CD4-positive, alpha-beta T cell treated with Interleukin-4 for 4 hours (primary cell): ENCODE results near the gene PRRG1.
"Not testable (repeated sequence)": the region's sequence is repeated elsewhere in the genome, so short reads cannot be mapped to it uniquely, and the experiment has no call there.

Experiments
- DNase-seq: peaks from one replicate; pipeline ENCODE4 v3.0.0-alpha.2; 2020

PRRG1 gene

DNA sequence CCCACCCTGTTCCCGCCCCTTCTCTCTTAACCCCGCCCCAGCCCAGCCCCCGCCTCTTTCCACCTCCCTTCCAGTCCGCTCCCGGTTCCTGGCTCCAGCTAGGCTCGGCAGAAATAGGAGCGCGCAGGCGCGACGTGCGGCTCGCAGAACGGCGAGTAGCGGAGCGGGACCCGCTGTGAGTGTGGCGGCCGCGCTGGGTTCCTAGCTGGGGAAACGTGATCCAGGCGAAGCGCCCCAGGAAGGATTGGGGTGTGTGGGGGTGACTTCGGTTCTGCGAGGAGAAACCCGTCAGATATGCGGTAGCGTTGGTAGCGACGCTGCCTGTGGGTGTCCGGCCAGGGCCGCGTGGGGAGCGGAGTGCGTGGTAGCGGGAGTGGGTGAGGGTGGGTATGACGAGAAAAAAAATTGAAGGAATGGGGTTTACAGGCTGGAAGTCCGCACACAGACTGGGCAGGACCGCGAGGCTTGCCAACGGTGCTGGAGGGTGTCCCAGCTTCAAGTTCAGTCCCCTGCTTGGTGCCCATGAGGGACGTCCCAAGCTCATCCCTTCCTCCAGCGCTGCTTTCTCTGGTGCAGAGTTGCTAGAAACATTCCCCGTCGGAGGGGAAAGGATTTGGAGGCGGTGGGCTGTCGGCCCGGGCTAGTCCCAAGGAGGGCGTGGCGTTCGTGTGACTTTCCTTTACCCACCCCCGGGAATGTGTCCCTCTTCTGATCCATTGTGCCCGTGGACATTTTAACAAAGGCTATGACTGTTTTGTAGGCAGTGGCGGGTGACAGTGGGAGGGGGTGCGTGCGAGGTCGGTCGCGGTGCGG is at the start of gene PRRG1:
PRRG1 (plus strand) TSS at position 144 of the 813 bp plus-strand sequence. CDS start 56,886 bp downstream, outside the sequence.
- no peak for DNase-seq

DNA sequence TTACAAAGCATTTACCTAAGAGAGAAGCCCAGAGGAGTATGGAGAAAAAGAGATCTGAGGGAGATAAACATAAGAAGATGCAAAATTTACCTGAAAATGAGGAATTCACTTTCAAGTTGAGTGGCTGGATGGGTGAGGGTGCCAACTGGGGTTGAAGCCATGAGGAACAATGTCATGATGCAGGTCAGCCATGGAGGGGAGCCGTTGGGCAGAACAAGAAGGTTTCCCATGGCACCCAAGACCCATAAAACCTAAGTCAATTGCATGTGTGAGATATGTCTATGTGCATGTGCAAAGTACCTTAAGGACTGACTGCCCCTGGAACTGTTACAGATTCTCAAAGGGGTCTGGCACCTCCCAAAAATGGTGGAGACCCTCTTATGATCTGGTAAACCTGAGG is 46.6 kb upstream of the PRRG1 start:
- no peak for DNase-seq

DNA sequence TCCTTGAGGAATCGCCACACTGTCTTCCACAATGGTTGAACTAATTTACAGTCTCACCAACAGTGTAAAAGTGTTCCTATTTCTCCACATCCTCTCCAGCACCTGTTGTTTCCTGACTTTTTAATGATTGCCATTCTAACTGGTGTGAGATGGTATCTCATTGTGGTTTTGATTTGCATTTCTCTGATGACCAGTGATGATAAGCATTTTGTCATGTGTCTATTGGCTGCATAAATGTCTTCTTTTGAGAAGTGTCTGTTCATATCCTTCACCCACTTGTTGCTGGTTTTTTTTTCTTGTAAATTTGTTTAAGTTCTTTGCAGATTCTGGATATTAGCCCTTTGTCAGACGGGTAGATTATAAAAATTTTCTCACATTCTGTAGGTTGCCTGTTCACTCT is 43.9 kb upstream of the PRRG1 start:
- not testable (repeated sequence) for DNase-seq

DNA sequence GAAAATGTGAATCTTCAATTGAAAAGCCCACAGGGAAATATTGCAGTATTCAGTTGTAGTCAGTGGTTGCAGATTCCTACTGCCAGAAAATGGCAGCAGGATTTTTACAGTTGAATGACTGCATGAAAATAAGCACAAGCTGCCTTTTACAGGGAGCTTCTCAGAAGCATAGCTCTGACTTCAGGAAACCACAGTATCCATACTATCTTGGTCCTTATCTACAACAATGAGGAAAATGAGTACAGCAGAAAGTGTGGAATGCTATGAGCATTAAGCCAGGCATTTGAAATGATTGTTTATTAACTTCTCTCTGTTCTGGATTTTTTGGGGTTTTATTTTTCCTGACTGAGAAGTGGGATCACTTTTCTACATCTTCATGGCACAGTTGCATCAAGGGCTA is 34.6 kb upstream of the PRRG1 start:
- no peak for DNase-seq

DNA sequence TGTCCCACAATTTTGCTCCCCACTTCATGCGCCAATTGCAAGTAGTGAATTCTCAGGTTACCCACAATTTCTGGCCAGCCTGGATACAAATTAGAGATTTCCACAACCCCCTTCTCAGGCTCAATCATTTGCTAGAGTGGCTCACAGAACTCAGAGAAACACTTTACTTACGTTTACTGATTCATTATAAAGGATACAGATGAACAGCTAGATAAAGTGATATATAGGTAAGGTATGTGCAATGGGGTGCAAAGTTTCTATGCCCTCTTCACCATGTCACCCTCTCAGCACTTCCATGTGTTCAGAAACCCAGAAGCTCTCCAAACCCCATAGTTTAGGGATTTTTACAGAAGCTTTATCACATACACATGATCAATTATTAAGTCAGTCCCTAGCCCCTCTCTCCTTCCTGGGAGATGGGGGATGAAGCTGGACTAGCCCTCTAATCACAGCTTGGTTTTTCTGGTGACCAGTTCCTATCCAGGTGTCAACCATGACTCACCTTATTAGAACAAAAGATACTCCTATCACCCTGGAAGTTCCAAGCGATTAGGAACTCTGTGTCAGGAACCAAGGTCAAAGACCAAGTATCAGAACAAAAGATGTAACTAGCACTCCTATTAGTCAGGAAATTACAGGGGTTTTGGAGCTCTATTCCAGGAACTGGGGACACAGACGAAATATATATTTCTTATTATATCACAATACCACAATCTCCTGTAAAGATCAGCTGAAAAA is 33.5 kb upstream of the PRRG1 start:
- DNase-seq, result no peak

DNA sequence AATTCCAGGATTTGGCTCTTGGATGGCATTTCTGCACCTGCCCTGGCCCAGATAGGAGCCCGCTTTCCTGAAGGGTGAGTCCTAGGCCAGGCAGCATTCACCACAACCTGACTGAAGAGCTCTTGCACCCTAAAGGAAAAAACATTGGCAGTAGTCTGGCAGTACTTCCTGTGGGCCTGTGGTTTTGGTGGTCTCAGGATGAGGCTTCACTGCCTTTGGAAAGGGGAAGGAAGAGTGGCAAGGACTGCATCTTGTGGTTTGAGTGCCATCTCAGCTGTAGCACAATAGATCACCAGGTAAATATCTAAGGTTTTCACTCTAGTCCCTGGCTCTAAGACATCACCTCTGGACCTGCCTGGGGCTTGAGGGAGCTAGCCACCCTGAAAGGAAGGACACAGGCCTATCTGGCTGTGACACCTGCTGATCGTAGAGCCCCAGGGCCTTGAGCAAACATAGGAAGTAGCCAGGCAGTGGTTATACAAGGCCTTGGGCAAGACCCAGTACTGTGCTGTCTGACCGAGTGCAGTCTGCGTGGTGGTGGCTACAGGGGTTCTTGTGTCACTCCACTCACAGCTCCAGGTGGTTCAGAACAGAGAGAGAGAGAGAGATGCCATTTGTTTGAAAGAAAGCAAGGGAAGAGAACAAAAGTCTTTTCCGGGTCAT is 28.5 kb upstream of the PRRG1 start:
- no peak for DNase-seq

DNA sequence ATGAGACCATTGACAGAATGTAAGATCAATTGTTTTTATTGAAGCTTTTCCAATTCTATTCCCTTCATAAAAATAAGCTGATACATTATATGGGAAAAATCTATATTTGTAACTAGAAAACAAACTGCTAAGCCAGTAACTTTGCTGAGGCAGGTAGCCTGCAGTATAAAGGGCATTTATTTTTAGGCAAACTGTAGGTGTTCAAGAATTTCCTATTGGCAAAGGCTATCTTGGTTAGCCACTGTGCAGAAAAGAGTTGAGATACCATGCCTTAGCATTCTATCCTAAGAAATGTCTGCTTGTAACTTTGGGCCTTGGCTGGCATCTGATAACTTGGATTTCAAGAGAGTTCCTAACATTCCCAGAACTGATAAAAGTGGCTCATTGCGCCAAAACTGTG is 18.5 kb upstream of the PRRG1 start:
- DNase-seq, result no peak

DNA sequence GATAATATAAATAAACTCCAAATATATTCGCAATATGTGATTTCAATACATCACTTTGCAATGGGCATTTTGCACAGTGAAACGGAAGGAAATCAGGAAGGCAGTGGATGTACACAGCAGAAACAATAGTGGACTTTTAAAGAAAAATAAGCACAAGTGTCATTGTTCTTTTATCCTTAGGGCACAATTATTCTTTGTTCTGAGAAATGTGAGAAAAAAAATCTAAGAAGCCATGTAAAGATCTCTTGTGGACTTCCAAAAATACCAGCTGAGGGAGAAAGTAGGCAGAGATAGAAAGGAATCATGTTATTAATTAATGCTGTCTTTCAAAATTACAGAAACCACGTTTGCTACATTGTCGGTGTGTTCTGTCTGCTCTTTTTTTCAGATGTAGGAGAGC is 17.6 kb upstream of the PRRG1 start:
- DNase-seq, result no peak

DNA sequence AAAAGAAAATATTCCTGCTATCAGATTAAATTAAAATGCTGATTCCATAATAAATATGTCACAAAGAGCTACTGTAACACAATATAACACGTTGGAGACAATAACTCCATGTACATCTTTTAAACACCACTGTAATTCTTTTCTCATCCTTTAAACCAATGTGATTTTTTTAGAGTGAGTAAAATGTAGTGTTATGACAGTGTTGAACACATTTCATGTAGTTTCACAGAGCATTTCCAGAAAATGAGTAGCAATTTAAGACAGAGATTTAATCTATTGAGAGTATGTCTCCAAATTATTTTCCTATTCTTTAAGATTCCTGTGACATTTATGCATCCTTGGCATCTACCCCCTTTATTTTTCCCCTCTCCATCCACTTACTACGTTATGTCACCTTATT is 17.1 kb upstream of the PRRG1 start:
- DNase-seq, result no peak

DNA sequence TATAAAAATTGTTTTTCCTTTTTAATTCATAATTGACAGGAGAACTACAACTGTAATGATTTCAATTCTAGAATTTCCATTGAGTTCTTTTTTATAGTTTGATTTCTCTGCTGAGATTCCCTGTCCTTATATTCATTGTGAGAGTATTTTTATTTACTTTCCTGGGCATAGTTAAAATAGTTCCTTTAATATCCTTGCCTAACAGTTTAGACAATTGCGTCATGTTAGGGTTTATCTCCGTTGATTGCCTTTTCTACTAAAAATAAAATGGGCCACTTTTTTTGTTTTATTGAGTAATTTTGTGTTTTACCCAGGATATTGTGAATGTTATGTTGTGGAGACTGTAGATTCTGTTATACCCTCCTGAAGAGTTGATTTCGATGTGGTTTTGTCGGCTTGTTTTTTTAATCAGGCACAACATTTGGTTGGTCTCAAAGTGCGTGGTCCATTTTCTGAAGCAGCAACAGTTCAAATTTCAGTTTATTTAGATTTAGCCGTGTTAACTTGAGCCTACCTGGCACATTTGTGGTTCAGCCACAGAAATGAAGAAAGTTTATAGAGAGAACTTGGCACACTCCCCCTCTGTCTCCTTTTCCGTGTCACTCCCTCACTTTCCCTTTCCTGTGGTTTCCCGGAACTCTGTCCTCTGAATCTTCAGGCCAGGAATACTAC is 16.0 kb upstream of the PRRG1 start:
- DNase-seq, result no peak

DNA sequence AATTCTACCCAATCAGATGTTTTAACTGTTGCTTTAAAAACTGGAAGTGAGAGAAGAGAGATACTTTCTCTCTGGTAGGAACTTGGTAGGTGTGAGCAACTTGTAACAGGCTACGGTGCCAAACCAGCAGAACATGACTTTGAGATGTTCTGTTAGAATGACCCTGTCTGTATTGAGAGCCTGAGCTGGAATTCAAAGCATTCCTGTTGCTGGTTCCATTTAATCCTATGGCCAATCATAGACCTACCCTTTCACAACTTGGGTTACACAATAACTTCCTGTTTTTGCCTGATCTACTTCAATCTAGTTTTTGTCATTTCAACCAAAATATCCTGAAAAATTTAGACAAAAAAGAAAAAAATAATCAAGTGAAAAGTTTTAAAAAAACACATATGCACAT is 1.7 kb upstream of the PRRG1 start:
- no peak for DNase-seq

DNA sequence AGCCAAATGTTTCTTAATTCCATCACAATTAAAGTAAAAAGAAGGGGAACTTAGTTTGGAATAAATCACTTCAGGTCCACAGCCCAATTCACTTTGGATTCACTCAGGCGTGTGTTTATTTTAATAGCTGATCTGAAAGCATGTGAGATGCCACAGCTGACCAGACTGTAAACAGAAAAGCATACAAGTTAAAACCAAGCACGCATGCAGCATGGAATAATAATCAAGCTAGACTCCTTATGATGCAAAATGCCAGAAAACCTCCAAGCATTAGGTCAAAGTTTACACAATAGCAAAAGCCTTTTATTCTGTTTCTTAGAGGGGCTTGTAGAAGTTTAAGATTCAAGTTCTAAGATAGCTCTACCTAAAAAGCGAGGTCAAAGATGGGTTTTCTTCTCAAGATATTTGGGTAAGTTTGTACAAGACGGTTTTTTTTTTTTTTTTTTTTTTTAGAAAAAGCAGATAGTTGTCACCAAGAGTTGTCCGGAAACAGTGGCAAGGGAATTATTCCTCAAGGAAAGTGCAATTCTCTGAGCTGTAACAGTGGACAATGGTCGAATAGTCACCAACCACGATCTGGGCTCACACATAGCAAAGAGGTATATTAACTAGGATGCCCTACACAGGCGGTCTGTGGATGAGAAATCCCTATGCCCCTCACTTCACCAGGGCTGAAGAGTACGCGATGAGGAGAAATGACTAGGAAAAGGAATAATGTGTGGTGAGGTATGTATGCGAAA is 763 bp upstream of the PRRG1 start:
- no peak for DNase-seq

DNA sequence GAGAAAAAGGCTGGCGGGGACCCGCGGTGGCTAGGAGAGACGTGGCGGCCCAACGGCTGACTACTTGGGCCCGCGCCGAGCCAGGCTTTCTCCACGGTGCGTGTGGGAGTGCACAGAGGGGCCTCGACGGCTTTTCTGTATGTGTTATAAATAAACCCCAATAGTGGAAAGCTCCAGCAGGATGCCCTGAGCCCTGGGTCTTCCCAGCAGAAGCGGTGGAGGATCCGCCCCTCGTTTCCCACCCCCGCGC is 268 bp upstream of the PRRG1 start:
- no peak for DNase-seq

DNA sequence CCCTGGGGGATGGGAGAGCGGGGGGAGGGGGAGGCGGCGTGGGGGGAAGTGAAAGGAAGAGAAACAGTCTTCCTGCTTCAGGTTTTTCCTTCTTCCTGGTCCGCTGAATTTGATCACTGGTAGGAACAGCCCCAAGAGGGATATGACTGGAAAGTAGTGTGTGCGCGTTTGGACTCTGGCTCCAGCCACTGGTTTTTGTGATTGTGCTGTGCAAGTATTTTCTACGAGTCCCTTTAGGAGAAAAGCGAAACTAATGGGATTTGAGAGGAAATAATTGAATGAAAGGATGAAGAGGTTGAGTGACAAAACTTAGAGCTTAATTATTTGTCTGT is 836 bp downstream of the PRRG1 start:
- DNase-seq, result no peak

DNA sequence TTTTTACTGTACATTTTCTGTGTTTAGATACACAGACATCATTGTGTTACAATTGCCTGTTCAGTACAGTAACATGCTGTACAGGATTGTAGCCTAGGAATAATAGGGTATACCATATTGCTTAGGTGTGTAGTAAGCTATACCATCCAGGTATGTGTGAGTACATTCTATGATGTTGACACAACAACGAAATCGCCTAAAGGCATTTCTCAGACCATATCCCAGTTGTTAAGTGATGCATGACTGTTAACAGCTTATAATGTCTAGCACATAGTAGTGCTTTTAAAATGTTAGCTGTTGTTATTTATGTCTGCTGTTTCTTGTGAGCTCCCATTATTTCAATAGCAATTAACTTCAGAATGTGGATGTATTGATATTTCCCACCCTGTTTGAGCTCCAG is 4.5 kb downstream of the PRRG1 start:
- no peak for DNase-seq

DNA sequence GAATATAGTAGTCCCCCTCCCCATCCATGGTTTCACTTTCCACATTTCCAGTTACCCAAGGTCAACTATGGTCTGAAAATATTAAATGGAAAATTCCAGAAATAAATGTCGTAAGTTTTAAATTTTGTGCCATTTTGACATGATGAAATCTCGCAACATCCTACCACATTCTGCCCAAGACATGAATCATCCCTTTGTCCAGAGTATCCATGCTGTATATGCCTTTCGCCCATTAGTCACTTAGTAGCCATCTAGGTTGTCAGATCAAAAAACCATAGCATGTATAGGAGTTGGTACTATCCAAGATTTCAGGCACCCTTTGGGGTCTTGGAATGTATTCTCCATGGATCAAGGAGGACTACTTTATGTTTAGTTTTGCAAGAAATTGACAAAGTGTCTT is 8.3 kb downstream of the PRRG1 start:
- no peak for DNase-seq

DNA sequence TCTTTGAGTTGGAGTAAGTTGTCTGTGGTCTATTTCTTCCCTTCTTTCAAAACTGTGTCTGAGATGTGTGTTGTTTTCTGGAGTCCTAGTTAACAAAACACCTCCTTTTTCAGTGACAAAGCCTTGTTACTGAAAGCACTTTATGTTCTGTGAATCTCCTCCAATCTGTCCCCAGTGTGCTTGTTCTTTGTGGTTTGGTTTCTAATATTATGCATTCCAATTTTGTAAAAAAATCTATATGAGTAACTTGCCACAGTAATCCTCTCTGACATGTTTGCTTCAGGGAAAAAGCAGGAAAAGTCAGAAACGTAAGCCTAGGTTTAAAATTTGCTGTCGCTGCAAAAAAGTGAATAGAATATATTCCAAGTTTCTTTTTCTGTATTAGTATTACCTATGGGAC is 12.4 kb downstream of the PRRG1 start:
- no peak for DNase-seq

DNA sequence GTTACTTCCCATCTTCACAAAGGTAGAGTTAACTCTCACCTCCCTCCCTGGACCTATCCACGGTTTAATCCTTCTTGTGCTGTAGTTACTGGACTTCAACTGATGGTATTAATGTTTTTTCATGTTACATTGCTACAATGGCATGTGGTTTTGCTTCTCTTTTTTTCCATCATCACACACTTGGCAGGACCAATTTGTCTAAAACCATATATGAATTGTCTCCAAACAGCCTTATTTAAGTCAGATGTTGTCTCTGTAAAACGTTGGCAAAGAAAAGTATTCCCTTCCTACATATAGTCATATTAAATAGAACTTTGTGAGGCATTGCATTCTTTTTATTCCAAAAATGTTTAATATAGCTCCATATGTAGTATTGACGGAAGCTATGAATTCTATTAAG is 15.5 kb downstream of the PRRG1 start:
- DNase-seq, result no peak

DNA sequence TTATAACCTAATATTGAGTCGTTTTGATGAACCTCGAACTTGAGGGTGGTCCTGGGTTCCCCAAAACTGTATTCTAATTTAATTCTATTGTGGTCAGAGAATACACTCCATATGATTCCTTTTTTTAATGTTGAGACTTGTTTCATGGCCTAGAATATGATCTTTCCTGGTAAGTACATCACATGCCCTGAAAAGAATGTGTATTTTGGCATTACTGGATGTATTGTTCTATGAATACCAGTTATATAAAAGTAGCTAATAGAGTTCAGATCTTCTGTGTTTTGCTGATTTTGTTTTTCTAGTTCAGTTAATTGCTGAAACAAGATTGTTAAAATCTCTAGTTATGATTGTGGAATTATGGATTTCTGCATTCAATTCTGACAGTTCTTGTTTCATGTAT is 18.8 kb downstream of the PRRG1 start:
- no peak for DNase-seq

DNA sequence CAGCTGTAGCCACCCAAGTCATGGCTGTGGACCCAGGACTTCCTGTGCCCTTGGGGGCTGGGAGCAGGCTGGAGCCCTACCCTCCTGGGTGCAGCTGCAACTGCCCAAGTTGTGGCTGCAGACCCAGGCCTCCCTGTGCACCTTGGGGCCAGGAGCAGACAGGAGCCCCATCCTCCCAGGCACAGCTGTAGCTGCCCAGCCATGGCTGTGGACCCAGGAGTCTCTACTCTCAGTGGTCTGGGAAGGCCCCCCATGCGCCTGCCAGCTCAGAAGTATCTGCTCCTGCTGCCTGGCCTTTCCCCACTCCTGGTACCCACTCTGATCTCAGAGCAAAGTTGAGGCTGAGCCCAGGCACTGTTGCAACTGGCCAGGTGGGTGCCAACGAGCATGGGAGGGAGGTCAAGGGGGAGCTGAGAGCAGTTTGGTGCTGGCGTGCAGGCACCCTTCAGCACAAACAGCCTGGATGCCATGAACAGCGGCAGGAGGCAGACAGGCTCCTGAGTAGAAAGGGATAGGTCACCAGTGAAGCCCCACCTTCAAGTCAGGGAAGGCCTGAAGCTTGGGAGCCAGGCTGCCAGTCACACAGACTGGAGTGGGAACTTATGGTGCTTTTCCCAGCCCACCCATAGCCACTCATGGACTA is 21.5 kb downstream of the PRRG1 start:
- no peak for DNase-seq

DNA sequence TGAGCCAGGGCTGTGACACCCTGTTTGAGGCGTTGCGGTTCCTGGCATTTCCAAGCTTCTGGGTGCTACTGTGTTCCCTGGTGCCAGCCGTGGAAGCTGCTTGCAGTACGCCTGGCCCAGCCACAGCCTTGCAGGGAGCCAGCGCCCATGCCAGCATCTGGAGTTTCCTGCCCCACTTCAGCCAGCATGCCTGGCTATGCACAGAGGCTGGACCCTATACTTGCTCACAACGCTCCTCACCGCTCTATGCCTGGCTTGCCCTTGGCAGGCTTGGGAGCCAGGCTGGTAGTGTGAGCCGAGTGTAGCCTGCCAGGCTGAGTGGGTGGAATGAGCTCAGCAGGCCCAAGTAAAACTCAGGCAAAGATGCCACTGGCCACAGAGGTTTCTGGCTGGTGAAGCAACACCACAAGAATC is 22.4 kb downstream of the PRRG1 start:
- DNase-seq, result no peak

DNA sequence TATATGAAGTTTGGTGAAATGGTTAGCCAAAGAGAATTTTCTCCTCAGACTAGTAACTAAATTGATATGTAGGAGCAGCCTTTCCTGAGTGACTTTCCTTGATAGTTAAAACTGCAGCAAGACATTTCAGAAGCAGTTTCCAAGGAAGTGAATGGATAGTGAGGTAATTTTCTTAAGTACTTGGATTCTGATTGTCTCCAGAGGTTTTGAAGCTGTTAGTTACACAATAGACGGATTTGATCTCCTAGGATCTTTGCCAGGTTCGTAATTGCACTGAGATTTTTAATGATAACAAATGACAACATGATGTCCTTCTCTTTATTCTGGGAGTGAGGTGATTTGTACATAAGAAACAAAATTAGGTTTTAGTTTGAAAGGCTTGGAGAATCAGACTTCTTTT is 29.2 kb downstream of the PRRG1 start:
- no peak for DNase-seq

DNA sequence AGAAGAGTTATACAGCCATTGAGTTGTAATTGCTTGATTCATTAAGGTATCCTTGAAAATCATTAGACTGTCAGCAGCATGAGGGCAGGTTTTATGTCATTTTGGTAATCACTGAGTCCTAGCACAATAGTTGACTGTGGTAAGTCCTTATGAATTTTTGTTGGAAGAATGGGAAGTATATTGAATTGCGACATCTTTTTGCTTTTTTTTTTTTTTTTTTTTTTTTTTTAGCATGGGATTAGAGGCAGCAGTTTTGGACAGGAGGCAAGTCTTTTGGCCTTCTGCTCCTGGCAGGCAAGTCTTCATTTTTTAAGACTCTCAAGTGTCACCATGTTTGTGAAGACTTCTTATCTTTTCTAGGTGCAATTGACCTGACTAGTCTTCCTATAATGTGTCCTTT is 29.7 kb downstream of the PRRG1 start:
- no peak for DNase-seq
